Endothelial cell of umbilical vein (primary cell): Measurements from ENCODE around the gene PRR16. TPM values are rescaled to one million over a fixed set of nuclear protein-coding genes. Genes with fewer than 3 reads are reported as not detected.

Experiments used
- BruUV-seq: library from RNA; stranded (reverse); fragments of 400-500 nt; replicated peaks from 2 replicates; lab custom pipeline; 2021; lab: Mats Ljungman, UMichigan
- CTCF ChIA-PET: fragments of 300-600, 350-600 bp; sonication (Branson Sonifier 250); formaldehyde crosslinking; loops from one replicate; lab custom pipeline; 2021; ENCODE audit warnings: antibody characterized with exemption, inconsistent platforms; lab: Charles Lee
- POLR2A ChIA-PET: fragments of 300-600, 350-600 bp; sonication (Branson Sonifier 250); formaldehyde crosslinking; loops from one replicate; lab custom pipeline; 2021; ENCODE audit warnings: antibody characterized with exemption, inconsistent platforms; lab: Charles Lee
- DNase-seq: peaks from one replicate; pipeline ENCODE4 v3.0.0-alpha.2; 2011; ENCODE audit warnings: low read depth, low spot score
- FAIRE-seq: peaks from 2 replicates; lab custom pipeline; 2011; peaks lifted over from hg19 to GRCh38; lab: Jason Lieb, UNC
- H2AFZ ChIP-seq: 2 replicates; pipeline ENCODE4 v1.6.0; 2012; ENCODE audit warnings: low read depth, low read length, control low read depth, inconsistent platforms
- H3K27ac ChIP-seq: 2 replicates; pipeline ENCODE4 v1.5.1; 2011; ENCODE audit warnings: low read depth, mild to moderate bottlenecking, control low read depth, low read length, moderate library complexity; ENCODE audit not compliant: insufficient read depth
- H3K27me3 ChIP-seq, 2 experiments: 2 replicates each; pipeline versions ENCODE4 v1.6.0 to v1.6.1; 2011; ENCODE audit warnings: low read length in 2 of 2, mixed read lengths in 1 of 2; ENCODE audit not compliant: control insufficient read depth in 2 of 2, insufficient read depth in 2 of 2
- H3K36me3 ChIP-seq, 2 experiments: 2 replicates in 1 of 2; 3 replicates in 1 of 2; pipeline ENCODE4 v1.5.1; 2011; ENCODE audit warnings: low read length in 2 of 2, mild to moderate bottlenecking in 1 of 2, moderate library complexity in 1 of 2; ENCODE audit not compliant: control insufficient read depth in 2 of 2, insufficient read depth in 2 of 2; ENCODE audit errors: extremely low read depth in 1 of 2
- H3K4me1 ChIP-seq: 3 replicates; pipeline ENCODE4 v1.5.1; 2011; ENCODE audit warnings: mild to moderate bottlenecking, low read length; ENCODE audit not compliant: control insufficient read depth, insufficient read depth; ENCODE audit errors: extremely low read depth
- H3K4me2 ChIP-seq: 2 replicates; pipeline ENCODE4 v1.6.1; 2011; ENCODE audit warnings: low read length, control low read depth, mixed read lengths; ENCODE audit not compliant: insufficient read depth
- H3K4me3 ChIP-seq, 3 experiments: fragments of 200-600 bp in 1 of 3; sonication (generic), shearing (Covaris generic) in 1 of 3; replicated peaks in 1 of 3; 2 replicates each; pipeline ENCODE4 v1.5.1; 2011 to 2016; ENCODE audit warnings: control low read depth in 3 of 3, low read length in 3 of 3, mild to moderate bottlenecking in 2 of 3, inconsistent platforms in 1 of 3, low read depth in 1 of 3, moderate library complexity in 1 of 3; ENCODE audit not compliant: insufficient read depth in 1 of 3
- H3K79me2 ChIP-seq: 2 replicates; pipeline ENCODE4 v1.6.0; 2012; ENCODE audit warnings: low read length, inconsistent platforms; ENCODE audit not compliant: control insufficient read depth, insufficient read depth
- H3K9ac ChIP-seq: replicated peaks from 2 replicates; pipeline ENCODE3; 2011; ENCODE audit warnings: low read length, control low read depth; ENCODE audit not compliant: insufficient read depth; ENCODE audit errors: extremely low read depth
- H3K9me1 ChIP-seq: replicated peaks from 3 replicates; pipeline ENCODE4 v1.6.0; 2011; ENCODE audit warnings: mild to moderate bottlenecking, low read length; ENCODE audit not compliant: control insufficient read depth, insufficient read depth; ENCODE audit errors: extremely low read depth
- H3K9me3 ChIP-seq: replicated peaks from 2 replicates; pipeline ENCODE4 v1.5.1; 2012; ENCODE audit warnings: low read length, inconsistent platforms; ENCODE audit not compliant: control insufficient read depth, insufficient read depth
- H4K20me1 ChIP-seq: replicated peaks from 2 replicates; pipeline ENCODE3; 2011; ENCODE audit warnings: mild to moderate bottlenecking, low read length; ENCODE audit not compliant: control insufficient read depth, insufficient read depth; ENCODE audit errors: extremely low read depth
- EZH2 ChIP-seq: IDR thresholded peaks from 2 replicates; pipeline ENCODE4 v1.6.1; 2012; ENCODE audit warnings: borderline replicate concordance, low read depth, mild to moderate bottlenecking, moderate library complexity, low read length, inconsistent platforms; ENCODE audit not compliant: severe bottlenecking
- FOS ChIP-seq: IDR thresholded peaks from 2 replicates; pipeline ENCODE4 v1.6.1; 2011; ENCODE audit warnings: mild to moderate bottlenecking, low read length, moderate library complexity, borderline replicate concordance; ENCODE audit not compliant: insufficient read depth
- GATA2 ChIP-seq: IDR thresholded peaks from 2 replicates; pipeline ENCODE4 v1.7.0; 2011; ENCODE audit warnings: low read depth, mild to moderate bottlenecking, moderate library complexity, mixed read lengths, low read length; ENCODE audit not compliant: insufficient read length, insufficient read depth
- JUN ChIP-seq: IDR thresholded peaks from 2 replicates; pipeline ENCODE4 v1.6.1; 2011; ENCODE audit warnings: borderline replicate concordance, low read depth; ENCODE audit not compliant: insufficient read length, insufficient read depth
- MYC ChIP-seq: IDR thresholded peaks from one replicate; pipeline ENCODE4 v1.6.1; 2011; ENCODE audit warnings: mild to moderate bottlenecking, low read depth, low read length
- POLR2A ChIP-seq: IDR thresholded peaks from 2 replicates; pipeline ENCODE4 v1.6.1; 2012; ENCODE audit warnings: low read depth, mild to moderate bottlenecking, control low read depth, low read length
- POLR2AphosphoS5 ChIP-seq: IDR thresholded peaks from 2 replicates; pipeline ENCODE4 v1.6.1; 2012; ENCODE audit warnings: low read depth, mild to moderate bottlenecking, control low read depth, low read length, moderate library complexity; ENCODE audit not compliant: insufficient read depth
- dilution Hi-C: fragments of 300-500 bp; cut with MboI; formaldehyde crosslinking; loops from one replicate; pipeline ENCODE4 v1.15.0; 2019; ENCODE audit warnings: low sequenced_read_pairs; ENCODE audit not compliant: extremely low pct_ligation_motif_present
- intact Hi-C: fragments of 100-400 bp; cut with micrococcal nuclease; formaldehyde crosslinking; loops from one replicate; pipeline ENCODE4 v1.10.0; 2022
- polyA plus RNA-seq, 4 experiments: library from polyadenylated mRNA; depleted of rRNA in 3 of 4; stranded (reverse) in 3 of 4; unstranded in 1 of 4; fragments of >200 nt; gene quantifications; 2 replicates each; pipeline versions ENCODE4 v1.2.1 to v1.2.3, GENCODE V29; 2011 to 2012; ENCODE audit warnings: missing spikeins in 1 of 4
- total RNA-seq: library from RNA; stranded (reverse); gene quantifications from 2 replicates; pipeline ENCODE4 v1.2.3, GENCODE V29; 2021
- TF ChIP-seq, protein P1 (sequence below): IDR thresholded peaks from 2 replicates; pipeline ENCODE4 v1.6.1; 2011; ENCODE audit not compliant: insufficient read depth, insufficient read length
- TF ChIP-seq, protein P2 (sequence below), 2 donors: IDR thresholded peaks; 1 replicate in 1 of 2; 2 replicates in 1 of 2; pipeline ENCODE4 v1.5.1; 2011; ENCODE audit warnings: low read length in 2 of 2, mild to moderate bottlenecking in 2 of 2, moderate library complexity in 2 of 2, control low read depth in 1 of 2, inconsistent platforms in 1 of 2, low read depth in 1 of 2; ENCODE audit not compliant: insufficient read depth in 1 of 2; ENCODE audit errors: extremely low read depth in 1 of 2

The PRR16 gene
- total and polyA plus RNA-seq, 2 donors (not counting 3 experiments of a cell fraction or from before 2014, with no cell fraction given), result 0.91 to 1.2 TPM

DNA sequence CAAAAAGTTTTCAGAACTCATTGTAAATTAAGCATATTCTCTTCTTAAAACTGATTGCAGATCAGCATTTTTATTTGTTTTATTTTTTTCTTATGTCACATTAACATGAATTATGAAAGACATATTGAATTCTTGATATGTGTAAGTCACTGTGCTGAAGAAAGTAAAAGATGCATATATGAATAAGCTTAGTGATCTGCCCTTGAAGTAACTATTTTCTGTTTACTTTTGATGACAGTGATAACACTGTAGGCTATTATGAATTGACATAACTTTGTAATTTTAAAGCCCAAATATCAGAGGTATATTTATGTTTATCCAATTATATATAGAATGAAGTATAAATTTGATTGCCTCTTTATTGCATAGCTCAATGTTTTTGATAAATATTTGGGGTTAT is 8.8 kb downstream of the PRR16 start:
- peaks cover 1 to 6% of the 10 kb centered on the region in 2 experiments for H3K27me3 ChIP-seq
- no peaks in the 10 kb centered on the region for H3K36me3 ChIP-seq
- H3K4me3 ChIP-seq, result no peak overlapping the region
- H2AFZ ChIP-seq, result no peak overlapping the region
- no peaks in the 10 kb centered on the region for H3K9me3 ChIP-seq
- ChIA-PET POLR2A (no interaction called here), CTCF (interaction anchor here (0.6 to 2.6 kb wide), 3 partner anchors 10 to 1477 kb away, joined by 3 to 11 read pairs (median 3); no protein-coding TSS in a partner anchor)
- BruUV-seq, result no TSS peak
- no peaks in the 10 kb centered on the region for H4K20me1 ChIP-seq
- intact Hi-C loops (no loop called here), dilution Hi-C loops (no loop called here)
- TF ChIP-seq, protein P1, sequence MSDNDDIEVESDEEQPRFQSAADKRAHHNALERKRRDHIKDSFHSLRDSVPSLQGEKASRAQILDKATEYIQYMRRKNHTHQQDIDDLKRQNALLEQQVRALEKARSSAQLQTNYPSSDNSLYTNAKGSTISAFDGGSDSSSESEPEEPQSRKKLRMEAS, result no peak
- TF ChIP-seq MYC (no peak), FOS (no peak), POLR2A (no peak), GATA2 (no peak), POLR2AphosphoS5 (no peak), EZH2 (no peak), JUN (no peak)
- TF ChIP-seq, protein P2, sequence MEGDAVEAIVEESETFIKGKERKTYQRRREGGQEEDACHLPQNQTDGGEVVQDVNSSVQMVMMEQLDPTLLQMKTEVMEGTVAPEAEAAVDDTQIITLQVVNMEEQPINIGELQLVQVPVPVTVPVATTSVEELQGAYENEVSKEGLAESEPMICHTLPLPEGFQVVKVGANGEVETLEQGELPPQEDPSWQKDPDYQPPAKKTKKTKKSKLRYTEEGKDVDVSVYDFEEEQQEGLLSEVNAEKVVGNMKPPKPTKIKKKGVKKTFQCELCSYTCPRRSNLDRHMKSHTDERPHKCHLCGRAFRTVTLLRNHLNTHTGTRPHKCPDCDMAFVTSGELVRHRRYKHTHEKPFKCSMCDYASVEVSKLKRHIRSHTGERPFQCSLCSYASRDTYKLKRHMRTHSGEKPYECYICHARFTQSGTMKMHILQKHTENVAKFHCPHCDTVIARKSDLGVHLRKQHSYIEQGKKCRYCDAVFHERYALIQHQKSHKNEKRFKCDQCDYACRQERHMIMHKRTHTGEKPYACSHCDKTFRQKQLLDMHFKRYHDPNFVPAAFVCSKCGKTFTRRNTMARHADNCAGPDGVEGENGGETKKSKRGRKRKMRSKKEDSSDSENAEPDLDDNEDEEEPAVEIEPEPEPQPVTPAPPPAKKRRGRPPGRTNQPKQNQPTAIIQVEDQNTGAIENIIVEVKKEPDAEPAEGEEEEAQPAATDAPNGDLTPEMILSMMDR (IDR thresholded peaks at IDR 0.05; ENCODE audit: extremely low read depth in 1 of 2, insufficient read depth in 1 of 2, low read depth in 1 of 2, low read length in 2 of 2), result no peak
- no peak overlapping the region for H3K9ac ChIP-seq
- no peak overlapping the region for H3K27ac ChIP-seq
- H3K79me2 ChIP-seq, result no peaks in the 10 kb centered on the region
- no peaks in the 10 kb centered on the region for H3K9me1 ChIP-seq
- FAIRE-seq (no peak), DNase-seq (no peak)
- no peak overlapping the region for H3K4me2 ChIP-seq
- H3K4me1 ChIP-seq, result no peaks in the 10 kb centered on the region
